ENCODE results near the gene DSTYK.

DSTYK gene

DNA sequence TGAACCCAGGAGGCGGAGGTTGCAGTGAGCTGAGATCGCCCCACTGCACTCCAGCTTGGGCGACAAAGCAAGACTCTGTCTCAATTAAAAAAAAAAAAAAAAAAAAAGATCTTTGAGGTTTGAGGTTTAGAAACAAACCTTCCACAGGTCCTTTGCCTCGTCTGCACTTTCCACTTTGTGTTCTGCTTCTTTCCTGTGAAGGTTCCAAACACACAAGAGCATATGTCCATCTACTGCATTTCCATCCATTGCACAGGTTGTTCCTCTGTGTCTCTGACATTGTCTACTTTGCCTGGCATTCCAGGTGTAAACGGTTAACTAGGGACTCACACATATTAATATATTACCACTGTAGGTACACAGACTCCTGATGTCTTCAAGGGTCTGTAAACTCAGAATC is 40.1 kb downstream of the DSTYK start:
- H3K27ac ChIP-seq (ENCODE audit: extremely low read depth, low read depth, low read length), result no peak overlapping the region
- no peak overlapping the region for H3K4me3 ChIP-seq (ENCODE audit: low read depth, low read length)
- H3K9me3 ChIP-seq (ENCODE audit: control insufficient read depth, insufficient read depth, low read depth, low read length), result no peaks in the 10 kb centered on the region
- CTCF ChIA-PET, result interaction anchor here (0.8 kb wide), 1 partner anchor 25 kb away, joined by 3 read pairs; no protein-coding TSS in a partner anchor
- H3K4me1 ChIP-seq (ENCODE audit: control insufficient read depth, insufficient read depth, low read length), result no peaks in the 10 kb centered on the region
- peaks cover 5 to 21% of the 10 kb centered on the region in 2 experiments; a peak in 2 of 3 replicates for H3K36me3 ChIP-seq (ENCODE audit: control insufficient read depth in 2 of 2, insufficient read depth in 1 of 2, low read length in 2 of 2)
- no peak for TF ChIP-seq ZNF302 (tag by site-specific recombination; IDR thresholded peaks at IDR 0.05; ENCODE audit: low read depth)
- no peak for TF ChIP-seq ZNF324 (tag by site-specific recombination; IDR thresholded peaks at IDR 0.05)
- TF ChIP-seq ZBTB17 (tag by site-specific recombination; IDR thresholded peaks at IDR 0.05), result peak; percentile 46; the same call in 1 of the 2 replicates
- TF ChIP-seq TRIM28 (IDR thresholded peaks at IDR 0.05; ENCODE audit: borderline replicate concordance, low read length), result no peak
- TF ChIP-seq ZNF169 (tag by site-specific recombination; IDR thresholded peaks at IDR 0.05), result no peak
- POLR2A ChIA-PET, result interaction anchor here (0.6 kb wide), 1 partner anchor 17 kb away, joined by 5 read pairs; no protein-coding TSS in a partner anchor

DNA sequence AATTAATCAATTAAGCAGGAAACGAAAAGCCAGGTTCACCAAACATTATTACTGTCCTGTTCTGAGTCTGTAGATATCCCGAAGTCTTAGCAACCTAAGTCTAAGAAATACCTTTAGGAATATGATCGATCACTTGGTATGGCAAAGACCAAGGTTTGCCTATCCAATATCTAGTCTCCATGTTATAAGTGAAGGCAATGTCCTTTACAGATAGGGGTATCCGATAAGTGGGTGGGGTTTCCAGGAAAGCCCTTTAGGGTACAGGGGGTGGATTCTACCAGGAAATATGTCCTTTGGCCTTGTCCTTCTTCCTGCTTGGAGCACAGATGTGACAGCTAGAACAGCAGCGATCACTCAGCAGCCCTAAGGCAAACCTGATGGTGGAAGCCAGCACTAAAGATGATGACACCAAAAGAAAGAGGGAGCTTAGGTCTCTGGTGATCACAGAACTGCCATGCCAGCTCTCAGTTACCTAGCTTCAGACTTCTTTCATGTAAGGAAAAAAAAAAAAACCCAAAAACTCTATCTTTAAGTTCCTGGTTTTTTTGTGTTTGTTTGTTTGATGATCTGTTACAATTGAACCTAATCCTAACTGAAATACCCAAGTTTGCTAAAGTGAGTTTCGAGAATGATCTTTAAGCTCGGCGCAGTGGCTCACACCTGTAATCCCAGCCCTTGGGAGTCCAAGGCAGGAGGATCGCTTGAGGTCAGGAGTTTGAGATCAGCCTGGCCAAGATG is 40.8 kb downstream of the DSTYK start:
- TF ChIP-seq ZNF530 (tag by site-specific recombination; IDR thresholded peaks at IDR 0.05; ENCODE audit: low read depth) (no peak), ZNF768 (tag by site-specific recombination; IDR thresholded peaks at IDR 0.05) (no peak), ZNF777 (tag by site-specific recombination; IDR thresholded peaks at IDR 0.05; ENCODE audit: borderline replicate concordance) (no peak), ZNF658 (tag by site-specific recombination; IDR thresholded peaks at IDR 0.05) (no peak), ZNF501 (tag by site-specific recombination; IDR thresholded peaks at IDR 0.05) (no peak), ZNF26 (tag by site-specific recombination; IDR thresholded peaks at IDR 0.05) (no peak), PRDM2 (tag by site-specific recombination; IDR thresholded peaks at IDR 0.05; ENCODE audit: borderline replicate concordance) (no peak), ZNF624 (tag by site-specific recombination; IDR thresholded peaks at IDR 0.05) (no peak), ZNF2 (tag by site-specific recombination; IDR thresholded peaks at IDR 0.05) (no peak)
- Histone ChIP-seq H3K4me3 (ENCODE audit: low read depth, low read length) (no peak overlapping the region), H3K36me3 (ENCODE audit: control insufficient read depth in 2 of 2, insufficient read depth in 1 of 2, low read length in 2 of 2) (peaks cover 7 to 22% of the 10 kb centered on the region in 2 experiments; a peak in 2 of 3 replicates), H3K4me1 (ENCODE audit: control insufficient read depth, insufficient read depth, low read length) (no peaks in the 10 kb centered on the region), H3K9me3 (ENCODE audit: control insufficient read depth, insufficient read depth, low read depth, low read length) (no peaks in the 10 kb centered on the region), H3K27ac (ENCODE audit: extremely low read depth, low read depth, low read length) (no peak overlapping the region)
- ChIA-PET POLR2A (interaction anchor here (0.6 kb wide), 1 partner anchor 17 kb away, joined by 5 read pairs; no protein-coding TSS in a partner anchor), CTCF (interaction anchor here (0.8 kb wide), 1 partner anchor 25 kb away, joined by 3 read pairs; no protein-coding TSS in a partner anchor)

Measured in HEK293 (cell line).